ENCODE data around the gene ZFPL1. TPM values are rescaled to one million over a fixed set of nuclear protein-coding genes. Genes with fewer than 3 reads are reported as not detected.

Gene ZFPL1
- total RNA-seq, 1 donor from 2014 or later: 33.9 TPM

GRCh38 chr11:65119670-65119995, 35.6 kb downstream of the ZFPL1 start:
- Mint-ChIP-seq H3K9me3 (ENCODE audit: unreplicated experiment) (peaks cover 18% of the 10 kb centered on the region), H3K4me1 (ENCODE audit: low read depth, unreplicated experiment) (peaks cover 6% of the 10 kb centered on the region), H3K4me3 (ENCODE audit: unreplicated experiment) (peak overlapping the region; percentile 99), H3K27ac (ENCODE audit: unreplicated experiment) (no peak overlapping the region), H3K36me3 (ENCODE audit: unreplicated experiment) (no peaks in the 10 kb centered on the region), H3K27me3 (ENCODE audit: unreplicated experiment) (peaks cover 23% of the 10 kb centered on the region)
- TF ChIP-seq, protein P1, sequence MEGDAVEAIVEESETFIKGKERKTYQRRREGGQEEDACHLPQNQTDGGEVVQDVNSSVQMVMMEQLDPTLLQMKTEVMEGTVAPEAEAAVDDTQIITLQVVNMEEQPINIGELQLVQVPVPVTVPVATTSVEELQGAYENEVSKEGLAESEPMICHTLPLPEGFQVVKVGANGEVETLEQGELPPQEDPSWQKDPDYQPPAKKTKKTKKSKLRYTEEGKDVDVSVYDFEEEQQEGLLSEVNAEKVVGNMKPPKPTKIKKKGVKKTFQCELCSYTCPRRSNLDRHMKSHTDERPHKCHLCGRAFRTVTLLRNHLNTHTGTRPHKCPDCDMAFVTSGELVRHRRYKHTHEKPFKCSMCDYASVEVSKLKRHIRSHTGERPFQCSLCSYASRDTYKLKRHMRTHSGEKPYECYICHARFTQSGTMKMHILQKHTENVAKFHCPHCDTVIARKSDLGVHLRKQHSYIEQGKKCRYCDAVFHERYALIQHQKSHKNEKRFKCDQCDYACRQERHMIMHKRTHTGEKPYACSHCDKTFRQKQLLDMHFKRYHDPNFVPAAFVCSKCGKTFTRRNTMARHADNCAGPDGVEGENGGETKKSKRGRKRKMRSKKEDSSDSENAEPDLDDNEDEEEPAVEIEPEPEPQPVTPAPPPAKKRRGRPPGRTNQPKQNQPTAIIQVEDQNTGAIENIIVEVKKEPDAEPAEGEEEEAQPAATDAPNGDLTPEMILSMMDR (IDR thresholded peaks at IDR 0.05; ENCODE audit: partially characterized antibody, unreplicated experiment): no peak
- no peak for DNase-seq

- H3K4me3 Mint-ChIP-seq (ENCODE audit: unreplicated experiment): peak overlapping the region; percentile 99
- peaks cover 6% of the 10 kb centered on the region for H3K4me1 Mint-ChIP-seq (ENCODE audit: low read depth, unreplicated experiment)
- TF ChIP-seq, protein P1 (IDR thresholded peaks at IDR 0.05; ENCODE audit: partially characterized antibody, unreplicated experiment): no peak
- peak overlapping the region; percentile 28 for H3K27ac Mint-ChIP-seq (ENCODE audit: unreplicated experiment)
- no peak for DNase-seq
- H3K9me3 Mint-ChIP-seq (ENCODE audit: unreplicated experiment): peaks cover 18% of the 10 kb centered on the region
- no peaks in the 10 kb centered on the region for H3K36me3 Mint-ChIP-seq (ENCODE audit: unreplicated experiment)
- peaks cover 23% of the 10 kb centered on the region for H3K27me3 Mint-ChIP-seq (ENCODE audit: unreplicated experiment)
Observed at GRCh38 chr11:65120831-65121230, 36.8 kb downstream of the ZFPL1 start.

GRCh38 chr11:65121447-65121864, 37.4 kb downstream of the ZFPL1 start:
- peaks cover 24% of the 10 kb centered on the region for H3K27me3 Mint-ChIP-seq (ENCODE audit: unreplicated experiment)
- peaks cover 6% of the 10 kb centered on the region for H3K4me1 Mint-ChIP-seq (ENCODE audit: low read depth, unreplicated experiment)
- TF ChIP-seq, protein P1 (IDR thresholded peaks at IDR 0.05; ENCODE audit: partially characterized antibody, unreplicated experiment): no peak
- H3K36me3 Mint-ChIP-seq (ENCODE audit: unreplicated experiment): no peaks in the 10 kb centered on the region
- H3K9me3 Mint-ChIP-seq (ENCODE audit: unreplicated experiment): peaks cover 16% of the 10 kb centered on the region
- H3K27ac Mint-ChIP-seq (ENCODE audit: unreplicated experiment): peak overlapping the region; percentile 98
- no peak for DNase-seq
- H3K4me3 Mint-ChIP-seq (ENCODE audit: unreplicated experiment): peak overlapping the region; percentile 99

DNA sequence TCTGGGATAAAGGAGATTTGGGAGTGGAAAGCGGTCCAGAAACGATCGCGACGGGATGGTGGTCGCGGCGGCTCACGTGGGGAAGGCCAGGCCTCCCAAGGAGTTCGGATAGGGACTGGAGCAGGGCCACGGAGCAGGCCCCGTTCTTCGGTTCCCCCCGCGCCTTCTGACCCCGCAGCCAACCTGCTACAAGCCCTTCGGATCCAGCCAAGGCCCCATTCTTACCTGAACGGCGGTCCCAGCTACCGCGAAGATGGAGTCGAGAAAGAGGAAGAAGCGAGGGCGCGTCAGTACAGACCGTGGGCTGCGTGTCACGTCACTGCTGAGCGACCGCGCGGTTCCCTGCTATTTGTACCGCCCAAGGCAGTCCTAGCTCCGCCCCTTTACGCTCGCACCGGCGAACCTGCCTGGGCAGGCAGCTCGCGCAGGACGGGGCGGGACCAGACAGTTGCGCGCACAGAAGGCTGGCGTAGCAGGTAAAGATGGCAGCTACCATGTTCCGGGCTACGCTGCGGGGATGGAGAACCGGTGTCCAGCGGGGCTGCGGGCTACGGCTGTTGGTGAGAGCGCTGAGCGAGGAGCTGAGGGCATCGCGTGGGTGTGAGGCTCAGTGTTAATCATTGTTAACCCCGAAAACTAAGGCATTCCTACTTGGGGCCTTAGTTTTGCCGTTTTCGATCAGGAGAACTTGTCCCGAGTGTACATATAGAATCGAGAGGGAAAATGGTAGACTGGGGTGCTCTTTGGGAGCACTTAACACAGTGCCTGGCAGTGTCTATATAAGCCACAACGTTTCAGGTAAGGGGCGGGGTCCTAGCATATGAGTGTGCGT, 38.1 kb downstream of the ZFPL1 start, which contains the start of the genes FAU and MRPL49:
TSS of gene FAU (minus strand) at position 270 of the 832 bp plus-strand sequence. CDS start 321 bp downstream, outside the sequence.
TSS of gene MRPL49 (plus strand) at position 457 of the 832 bp plus-strand sequence. CDS start at position 483, 26 bp downstream.
- peak; percentile 99 for DNase-seq
- H3K4me3 Mint-ChIP-seq (ENCODE audit: unreplicated experiment): peak within 1 kb of the TSS; percentile 99
- peaks cover 15% of the 10 kb centered on the region for H3K9me3 Mint-ChIP-seq (ENCODE audit: unreplicated experiment)
- peaks cover 8% of the 10 kb centered on the region for H3K4me1 Mint-ChIP-seq (ENCODE audit: low read depth, unreplicated experiment)
- TF ChIP-seq, protein P1 (IDR thresholded peaks at IDR 0.05; ENCODE audit: partially characterized antibody, unreplicated experiment): no peak
- H3K36me3 Mint-ChIP-seq (ENCODE audit: unreplicated experiment): no peaks in the 10 kb centered on the region
- peaks cover 24% of the 10 kb centered on the region for H3K27me3 Mint-ChIP-seq (ENCODE audit: unreplicated experiment)
- H3K27ac Mint-ChIP-seq (ENCODE audit: unreplicated experiment): peak within 1 kb of the TSS; percentile 98

Measured in glutamatergic neuron (in vitro differentiated cells).